NCI-H345 treated with DMSO at 0.1 percent for 48 hours (cell line): ENCODE measurements around the gene ZNF157.

Experiments
- DNase-seq: peaks from one replicate; lab custom pipeline; 2025; ENCODE audit not compliant: unreplicated experiment; lab: John Stamatoyannopoulos, UW

The ZNF157 gene

DNA sequence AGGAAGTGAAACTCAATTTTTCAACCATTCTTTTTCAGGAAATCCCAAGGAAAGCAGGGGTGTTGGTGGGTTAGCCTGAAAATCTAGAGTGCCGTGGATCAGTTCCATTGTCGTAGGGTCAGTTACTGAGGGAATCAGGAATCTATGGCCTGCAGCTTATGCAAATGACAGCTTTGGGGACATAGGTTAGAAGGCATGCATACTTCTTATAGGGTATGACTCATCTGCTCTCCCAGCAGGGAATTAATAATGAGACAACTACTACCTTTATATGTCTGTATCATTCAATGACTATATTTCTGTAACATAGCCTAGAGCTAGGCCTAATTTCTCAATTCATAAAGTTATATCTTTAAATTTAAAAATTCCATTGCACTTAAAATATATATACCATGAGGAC, 76.1 kb downstream of the ZNF157 start:
- no peak for DNase-seq

GRCh38 chrX:47446971-47447370, 76.6 kb downstream of the ZNF157 start:
- no peak for DNase-seq

GRCh38 chrX:47447607-47448006, 77.2 kb downstream of the ZNF157 start:
- DNase-seq: no peak

DNA sequence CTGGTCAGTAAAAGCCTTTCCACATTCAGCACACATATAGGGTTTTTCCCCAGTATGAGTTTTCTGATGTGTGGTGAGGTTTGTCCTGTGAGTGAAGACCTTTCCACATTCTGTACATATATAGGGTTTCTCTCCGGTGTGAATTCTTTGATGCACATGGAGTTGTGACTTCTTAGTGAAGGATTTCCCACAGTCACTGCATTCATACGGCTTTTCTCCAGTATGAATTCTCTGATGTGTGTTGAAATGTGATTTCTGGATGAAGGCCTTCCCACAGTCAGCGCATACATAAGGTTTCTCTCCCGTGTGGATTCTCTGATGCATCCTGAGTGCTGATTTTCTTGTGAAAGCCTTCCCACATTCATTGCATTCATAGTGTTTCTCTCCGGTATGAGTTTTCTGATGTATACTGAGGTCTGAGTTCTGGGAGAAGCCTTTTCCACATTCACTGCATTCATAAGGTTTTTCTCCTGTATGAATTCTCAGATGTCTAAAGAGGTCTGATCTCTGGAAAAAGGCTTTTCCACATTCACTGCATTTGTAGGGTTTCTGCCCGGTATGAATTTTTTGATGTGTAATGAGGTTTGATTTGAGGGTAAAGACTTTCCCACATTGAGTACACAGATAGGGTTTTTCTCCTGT, 77.9 kb downstream of the ZNF157 start:
- no peak for DNase-seq

DNA sequence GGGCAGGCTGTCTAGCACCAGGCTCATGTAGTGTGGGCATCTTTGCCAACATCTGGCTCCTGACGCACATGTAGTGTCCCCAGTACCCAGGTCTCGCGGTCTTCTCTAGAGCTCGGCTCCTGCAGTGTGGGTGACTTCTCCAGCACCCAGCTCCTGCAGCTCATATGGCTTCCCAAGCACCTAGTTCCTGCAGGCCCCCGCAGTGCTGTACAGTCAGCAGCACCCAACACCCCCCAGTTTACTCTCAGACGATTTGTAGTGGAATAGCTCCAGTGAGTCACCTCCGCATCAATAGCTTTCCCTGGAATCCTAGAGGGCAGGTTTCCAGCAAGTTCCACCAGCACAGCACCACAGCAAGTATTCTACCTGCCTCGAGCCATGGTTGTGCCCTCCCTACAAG, 81.7 kb downstream of the ZNF157 start:
- no peak for DNase-seq

GRCh38 chrX:47456080-47456479, 85.7 kb downstream of the ZNF157 start:
- no peak for DNase-seq

GRCh38 chrX:47458528-47458927, 88.2 kb downstream of the ZNF157 start:
- DNase-seq: no peak

DNA sequence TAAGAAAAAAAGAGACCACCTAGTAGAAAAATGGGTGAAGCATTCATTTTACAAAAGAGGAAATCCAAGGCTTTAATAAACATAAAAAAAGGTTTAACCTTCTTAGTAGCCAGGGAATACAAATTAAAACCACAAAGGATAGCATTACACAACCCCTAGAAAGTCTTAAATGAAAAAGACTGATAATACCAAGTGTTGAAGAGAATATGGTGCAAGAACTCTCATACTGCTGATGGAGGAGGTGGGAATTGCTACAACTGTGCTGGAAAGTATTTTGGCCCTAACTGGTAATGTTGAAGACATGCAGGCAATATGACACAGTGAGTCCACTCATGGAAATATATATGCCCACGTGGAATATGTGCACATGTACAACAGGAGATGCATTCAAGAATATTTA, 90.2 kb downstream of the ZNF157 start:
- DNase-seq: no peak
